ENCODE measurements around the gene RAB39B. TPM values are rescaled to one million over a fixed set of nuclear protein-coding genes. Genes with fewer than 3 reads are reported as not detected.
A peak's percentile ranks its signal among the peaks of the same experiment; 100 is the strongest.

Gene RAB39B
- total RNA-seq, 2 experiments from 2014 or later, result 7.2 to 14.3 TPM

DNA sequence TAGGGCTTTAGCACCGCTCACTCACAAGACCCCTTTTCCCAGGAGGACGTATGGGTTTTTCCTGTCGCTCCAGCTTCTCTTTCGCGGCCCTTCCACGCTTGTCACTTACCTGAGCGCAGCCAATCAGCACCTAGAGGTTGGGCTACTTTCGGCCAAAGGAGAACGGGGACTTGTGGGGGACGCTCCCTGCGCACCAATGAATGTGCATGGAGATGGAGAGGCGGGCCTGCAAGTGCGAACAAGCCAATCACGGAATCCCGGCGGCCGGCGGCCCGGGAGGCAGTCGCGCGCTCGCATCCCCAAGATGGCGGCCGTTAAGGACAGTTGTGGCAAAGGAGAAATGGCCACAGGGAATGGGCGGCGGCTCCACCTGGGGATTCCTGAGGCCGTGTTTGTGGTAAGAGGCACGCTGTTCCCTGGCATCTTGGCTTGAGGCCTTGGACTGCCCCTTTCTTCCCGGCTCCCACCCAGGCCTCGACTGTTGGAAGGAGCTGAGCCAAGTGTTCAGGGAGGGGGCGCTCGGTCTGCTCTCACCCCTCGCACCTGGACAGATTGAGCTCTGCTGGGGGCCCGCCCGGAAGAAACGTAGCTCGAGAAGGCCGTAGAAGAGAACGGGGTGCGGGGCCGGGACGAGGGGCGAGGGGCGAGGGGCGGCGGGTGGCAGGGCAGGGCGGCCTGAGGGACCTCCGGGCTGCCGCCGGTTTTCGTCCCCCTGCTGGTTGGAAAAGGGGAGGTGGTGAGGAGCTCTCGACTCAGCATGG, 47.9 kb downstream of the RAB39B start, which contains the start of gene VBP1:
Gene VBP1 (plus strand): TSS at position 282 of the 761 bp plus-strand sequence. CDS start 23 bp downstream, at position 305.
- Histone ChIP-seq H2AFZ (ENCODE audit: low read length) (peak within 1 kb of the TSS; percentile 95), H3K27ac (ENCODE audit: low read depth, low read length, poor library complexity, severe bottlenecking) (peak within 1 kb of the TSS; percentile 56), H3K9me2 (ENCODE audit: insufficient read depth, low read length) (no peaks in the 10 kb centered on the region), H3K4me3 (ENCODE audit: low read depth, low read length, poor library complexity, severe bottlenecking) (peak within 1 kb of the TSS; percentile 77), H3K79me2 (ENCODE audit: insufficient read depth, low read depth, low read length) (peaks cover 39% of the 10 kb centered on the region), H4K20me1 (ENCODE audit: insufficient read depth, low read length) (no peaks in the 10 kb centered on the region), H3K4me2 (ENCODE audit: low read length) (peak within 1 kb of the TSS; percentile 90), H3K9me3 (ENCODE audit: low read length) (no peaks in the 10 kb centered on the region), H3K36me3 (ENCODE audit: insufficient read depth, low read length) (peaks cover 21% of the 10 kb centered on the region), H3K4me1 (ENCODE audit: insufficient read depth, low read length, poor library complexity, severe bottlenecking) (peaks cover 22% of the 10 kb centered on the region)
- peak; percentile 92 for DNase-seq (ENCODE audit: low spot score)
- ChIA-PET POLR2A (interaction anchor here (0.8 to 1.6 kb wide), 5 partner anchors 10 to 113 kb away, joined by 3 to 6 read pairs (median 3); no protein-coding TSS in a partner anchor), CTCF (ENCODE audit: unreplicated experiment) (interaction anchor here (0.6 to 1.0 kb wide), 3 partner anchors 23 to 87 kb away, joined by 3 to 6 read pairs (median 4); partner anchors contain the start of gene RAB39B)
- no TSS peak for BruUV-seq (replicated peaks)
- intact Hi-C loops (cut with micrococcal nuclease; ENCODE audit: unreplicated experiment), result loop anchor here (1.0 to 5.0 kb wide), 2 partner anchors 48 to 189 kb away; partner anchors contain the start of genes FUNDC2 and RAB39B
- TF ChIP-seq, protein P1, sequence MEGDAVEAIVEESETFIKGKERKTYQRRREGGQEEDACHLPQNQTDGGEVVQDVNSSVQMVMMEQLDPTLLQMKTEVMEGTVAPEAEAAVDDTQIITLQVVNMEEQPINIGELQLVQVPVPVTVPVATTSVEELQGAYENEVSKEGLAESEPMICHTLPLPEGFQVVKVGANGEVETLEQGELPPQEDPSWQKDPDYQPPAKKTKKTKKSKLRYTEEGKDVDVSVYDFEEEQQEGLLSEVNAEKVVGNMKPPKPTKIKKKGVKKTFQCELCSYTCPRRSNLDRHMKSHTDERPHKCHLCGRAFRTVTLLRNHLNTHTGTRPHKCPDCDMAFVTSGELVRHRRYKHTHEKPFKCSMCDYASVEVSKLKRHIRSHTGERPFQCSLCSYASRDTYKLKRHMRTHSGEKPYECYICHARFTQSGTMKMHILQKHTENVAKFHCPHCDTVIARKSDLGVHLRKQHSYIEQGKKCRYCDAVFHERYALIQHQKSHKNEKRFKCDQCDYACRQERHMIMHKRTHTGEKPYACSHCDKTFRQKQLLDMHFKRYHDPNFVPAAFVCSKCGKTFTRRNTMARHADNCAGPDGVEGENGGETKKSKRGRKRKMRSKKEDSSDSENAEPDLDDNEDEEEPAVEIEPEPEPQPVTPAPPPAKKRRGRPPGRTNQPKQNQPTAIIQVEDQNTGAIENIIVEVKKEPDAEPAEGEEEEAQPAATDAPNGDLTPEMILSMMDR (conservative IDR thresholded peaks at IDR 0.05; ENCODE audit: low read length), result peak; percentile 62
- TF ChIP-seq EZH2phosphoT487 (IDR thresholded peaks at IDR 0.05; ENCODE audit: borderline replicate concordance, low read depth, low read length), result no peak

DNA sequence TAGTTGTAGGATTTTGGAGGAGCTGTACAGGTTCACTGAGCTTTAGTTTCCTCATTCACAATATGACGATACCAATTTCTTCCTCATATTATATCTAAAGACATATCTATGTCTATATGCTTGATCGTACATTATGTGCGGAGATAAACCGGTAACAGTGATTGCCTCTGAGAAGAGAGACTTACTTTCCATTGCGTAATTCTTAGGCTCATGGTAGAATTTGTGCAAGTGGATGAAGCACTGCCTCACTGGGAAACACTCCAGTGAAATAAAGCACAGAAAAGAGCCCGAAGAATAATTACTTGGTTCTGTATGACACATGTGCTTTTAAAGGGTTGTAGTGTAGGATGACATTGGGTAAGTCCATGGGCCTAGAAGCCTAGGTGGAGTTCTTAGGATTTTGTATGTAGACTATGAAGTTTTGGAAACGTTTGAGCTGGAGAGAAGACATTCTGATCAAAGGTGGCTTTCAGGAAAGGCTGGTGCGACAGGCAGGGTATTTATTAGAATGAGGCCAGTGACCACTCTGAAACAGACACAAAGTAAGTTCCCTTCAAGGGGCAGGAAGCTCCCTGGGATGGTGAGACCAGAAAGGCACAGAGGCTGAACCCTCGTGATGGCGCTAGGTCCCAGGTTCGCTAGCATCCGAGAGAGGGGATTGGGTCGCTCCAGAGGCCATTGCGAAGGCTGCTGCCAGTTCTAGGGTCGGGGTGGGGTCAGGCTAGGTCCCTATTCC, 48.7 kb downstream of the RAB39B start:
- Histone ChIP-seq H3K36me3 (ENCODE audit: insufficient read depth, low read length) (peaks cover 14% of the 10 kb centered on the region), H3K9me3 (ENCODE audit: low read length) (no peaks in the 10 kb centered on the region), H3K9me2 (ENCODE audit: insufficient read depth, low read length) (no peaks in the 10 kb centered on the region), H3K4me2 (ENCODE audit: low read length) (peak overlapping the region; percentile 90), H3K79me2 (ENCODE audit: insufficient read depth, low read depth, low read length) (peaks cover 38% of the 10 kb centered on the region), H3K27ac (ENCODE audit: low read depth, low read length, poor library complexity, severe bottlenecking) (peak overlapping the region; percentile 45), H4K20me1 (ENCODE audit: insufficient read depth, low read length) (no peaks in the 10 kb centered on the region), H3K4me1 (ENCODE audit: insufficient read depth, low read length, poor library complexity, severe bottlenecking) (peaks cover 22% of the 10 kb centered on the region), H3K4me3 (ENCODE audit: low read depth, low read length, poor library complexity, severe bottlenecking) (peak overlapping the region; percentile 77), H2AFZ (ENCODE audit: low read length) (peak overlapping the region; percentile 95)
- TF ChIP-seq, protein P1 (conservative IDR thresholded peaks at IDR 0.05; ENCODE audit: low read length), result no peak
- no peak for TF ChIP-seq EZH2phosphoT487 (IDR thresholded peaks at IDR 0.05; ENCODE audit: borderline replicate concordance, low read depth, low read length)
- intact Hi-C loops (cut with micrococcal nuclease; ENCODE audit: unreplicated experiment), result loop anchor here (1.0 to 5.0 kb wide), 2 partner anchors 49 to 188 kb away; partner anchors contain the start of genes FUNDC2 and RAB39B
- DNase-seq (ENCODE audit: low spot score), result no peak
- BruUV-seq (replicated peaks), result TSS peak; percentile 89
- CTCF ChIA-PET (ENCODE audit: unreplicated experiment), result interaction anchor here (0.7 kb wide), 1 partner anchor 24 kb away, joined by 4 read pairs; no protein-coding TSS in a partner anchor
- POLR2A ChIA-PET, result interaction anchor here (0.8 to 1.0 kb wide), 2 partner anchors 48 to 112 kb away, joined by 3 read pairs; no protein-coding TSS in a partner anchor

All from OCI-LY7 (cell line).